GM23338 (cell line): Measurements from ENCODE around the gene IQSEC2.

ENCODE experiments used
- CREB1 ChIP-seq: fragments of 250-450 bp; sonication (Bioruptor Pico); IDR thresholded peaks from 2 replicates; pipeline ENCODE4 v1.5.0; 2020; ENCODE audit warnings: low read depth, mild to moderate bottlenecking, moderate library complexity
- CTCF ChIP-seq, 2 experiments: fragments of 200-600 bp in 1 of 2; sonication (generic) in 1 of 2; conservative IDR thresholded peaks; 2 replicates each; pipeline versions ENCODE4 v1.5.1 to v1.6.1; 2016 to 2017; ENCODE audit warnings: antibody characterized with exemption in 2 of 2, low read depth in 2 of 2, mild to moderate bottlenecking in 2 of 2, moderate library complexity in 1 of 2
- EZH2 ChIP-seq: fragments of 200-600 bp; sonication (generic); IDR thresholded peaks from one replicate; pipeline ENCODE4 v1.8.0; 2017; ENCODE audit warnings: antibody characterized with exemption, mild to moderate bottlenecking, low read depth; ENCODE audit not compliant: unreplicated experiment
- EZH2phosphoT487 ChIP-seq: fragments of 200-600 bp; sonication (generic); IDR thresholded peaks from one replicate; pipeline ENCODE4 v1.8.1; 2018; ENCODE audit warnings: antibody characterized with exemption; ENCODE audit not compliant: unreplicated experiment
- JUNB ChIP-seq: IDR thresholded peaks from one replicate; pipeline ENCODE4 v1.6.1; 2016; ENCODE audit warnings: antibody characterized with exemption; ENCODE audit not compliant: unreplicated experiment
- NANOG ChIP-seq: IDR thresholded peaks from 2 replicates; pipeline ENCODE4 v1.6.1; 2016; ENCODE audit warnings: antibody characterized with exemption, borderline replicate concordance
- POLR2AphosphoS5 ChIP-seq: IDR thresholded peaks from 2 replicates; pipeline ENCODE4 v1.6.1; 2016; ENCODE audit warnings: antibody characterized with exemption, low read depth
- REST ChIP-seq: IDR thresholded peaks from one replicate; pipeline ENCODE4 v1.6.1; 2018; ENCODE audit warnings: antibody characterized with exemption; ENCODE audit not compliant: unreplicated experiment
- ZNF331 ChIP-seq: fragments of 250-450 bp; sonication (Bioruptor Pico); IDR thresholded peaks from 2 replicates; pipeline ENCODE4 v1.5.0; 2020; ENCODE audit warnings: low read depth, mild to moderate bottlenecking, moderate library complexity

GRCh38 chrX:53283567-53283966, 2.2 kb upstream of the IQSEC2 start:
- TF ChIP-seq EZH2 (no peak), CTCF (conservative IDR thresholded peaks at IDR 0.05; ENCODE audit: low read depth in 2 of 2) (no peak), EZH2phosphoT487 (no peak), CREB1 (CRISPR knock-in tag) (no peak), POLR2AphosphoS5 (no peak), ZNF331 (no peak), NANOG (no peak), REST (peak; percentile 40), JUNB (no peak)
